Measurements from ENCODE around the gene CCL13. TPM values are rescaled to one million over a fixed set of nuclear protein-coding genes. Genes with fewer than 3 reads are reported as not detected.
"Not testable (repeated sequence)": the region's sequence is repeated elsewhere in the genome, so short reads cannot be mapped to it uniquely, and the experiment has no call there.

Gene CCL13
- total and polyA plus RNA-seq, 2 of the 8 experiments (the other 6 are each of a cell fraction or from before 2014, with no cell fraction given) = not detected

GRCh38 chr17:34327580-34327979 is 28.7 kb upstream of the CCL13 start:
- H3K56ac ChIP-seq (replicated peaks; ENCODE audit: insufficient read length, low read depth, low read length); DNase-seq (ENCODE audit: low read depth in 1 of 2, low spot score in 2 of 2); H3K4me1 ChIP-seq (replicated peaks in 1 of 4; ENCODE audit: control insufficient read depth in 3 of 4, insufficient read depth in 4 of 4, low read length in 3 of 4); H3K36me3 ChIP-seq (ENCODE audit: control insufficient read depth in 2 of 4, insufficient read depth in 4 of 4, low read length in 3 of 4); H3K4me3 ChIP-seq (ENCODE audit: extremely low read depth in 1 of 4, insufficient read depth in 2 of 4, low read depth in 3 of 4, low read length in 4 of 4); H2BK20ac ChIP-seq (ENCODE audit: low read length); H2BK5ac ChIP-seq (ENCODE audit: low read depth, low read length); H3K14ac ChIP-seq (ENCODE audit: insufficient read length); H3K4ac ChIP-seq (replicated peaks; ENCODE audit: insufficient read length, low read depth, low read length); H3K27ac ChIP-seq (ENCODE audit: low read depth, low read length); H3K23me2 ChIP-seq (ENCODE audit: low read depth, low read length); H3K23ac ChIP-seq (ENCODE audit: insufficient read length); H2BK120ac ChIP-seq (replicated peaks; ENCODE audit: low read depth, low read length); H4K8ac ChIP-seq (ENCODE audit: extremely low read depth, insufficient read depth, low read length); FAIRE-seq; H4K20me1 ChIP-seq (replicated peaks in 1 of 2; ENCODE audit: control insufficient read depth in 1 of 2, insufficient read depth in 2 of 2, low read length in 2 of 2); H2BK12ac ChIP-seq (ENCODE audit: low read depth, low read length); H2AFZ ChIP-seq (ENCODE audit: low read length); H3K9me3 ChIP-seq (ENCODE audit: insufficient read depth in 2 of 2, low read depth in 1 of 2, low read length in 1 of 2); H3K79me1 ChIP-seq (ENCODE audit: low read depth, low read length); H2BK15ac ChIP-seq (ENCODE audit: low read length); H3K18ac ChIP-seq (ENCODE audit: extremely low read depth, low read length); H2AK5ac ChIP-seq (ENCODE audit: low read depth, low read length); H3K79me2 ChIP-seq (ENCODE audit: control insufficient read depth in 1 of 2, insufficient read depth in 2 of 2, low read length in 2 of 2); POLR2A ChIA-PET (ENCODE audit: partially characterized antibody); H4K5ac ChIP-seq (ENCODE audit: insufficient read length, low read depth, low read length); H3K27me3 ChIP-seq (replicated peaks in 1 of 4; ENCODE audit: control insufficient read depth in 3 of 4, extremely low read depth in 1 of 4, insufficient read depth in 3 of 4, low read length in 3 of 4); H4K91ac ChIP-seq (replicated peaks; ENCODE audit: insufficient read length, low read length); H3K9ac ChIP-seq (replicated peaks in 1 of 4; ENCODE audit: extremely low read depth in 1 of 4, low read depth in 3 of 4, low read length in 3 of 4); H3K4me2 ChIP-seq (ENCODE audit: insufficient read depth in 1 of 2, low read depth in 2 of 2, low read length in 2 of 2): not testable (repeated sequence)
- WGBS, 2 experiments (ENCODE audit: extremely low coverage in 1 of 2, insufficient coverage in 1 of 2, insufficient read length in 1 of 2, insufficient replicate concordance in 2 of 2, low coverage in 1 of 2, low lambda C conversion rate in 2 of 2, missing lambda C conversion rate in 1 of 2) = 81% methylated on average over 4 of the region's 4 CpGs; no CpG with 5 or more reads in 1 of the 2 experiments
- CTCF ChIA-PET (ENCODE audit: partially characterized antibody) = interaction anchor here (0.9 to 1.4 kb wide), 5 partner anchors 27 to 791 kb away, joined by 3 to 5 read pairs (median 3); no protein-coding TSS in a partner anchor
